Endothelial cell of umbilical vein (primary cell): ENCODE measurements around the gene CRK. TPM values are rescaled to one million over a fixed set of nuclear protein-coding genes. Genes with fewer than 3 reads are reported as not detected.

Experiments
- BruUV-seq: library from RNA; stranded (reverse); fragments of 400-500 nt; replicated peaks from 2 replicates; lab custom pipeline; 2021; lab: Mats Ljungman, UMichigan
- CTCF ChIA-PET: fragments of 300-600, 350-600 bp; sonication (Branson Sonifier 250); formaldehyde crosslinking; loops from one replicate; lab custom pipeline; 2021; ENCODE audit warnings: antibody characterized with exemption, inconsistent platforms; lab: Charles Lee
- POLR2A ChIA-PET: fragments of 300-600, 350-600 bp; sonication (Branson Sonifier 250); formaldehyde crosslinking; loops from one replicate; lab custom pipeline; 2021; ENCODE audit warnings: antibody characterized with exemption, inconsistent platforms; lab: Charles Lee
- DNase-seq: peaks from one replicate; pipeline ENCODE4 v3.0.0-alpha.2; 2011; ENCODE audit warnings: low read depth, low spot score
- FAIRE-seq: peaks from 2 replicates; lab custom pipeline; 2011; peaks lifted over from hg19 to GRCh38; lab: Jason Lieb, UNC
- H2AFZ ChIP-seq: 2 replicates; pipeline ENCODE4 v1.6.0; 2012; ENCODE audit warnings: low read depth, low read length, control low read depth, inconsistent platforms
- H3K27ac ChIP-seq: 2 replicates; pipeline ENCODE4 v1.5.1; 2011; ENCODE audit warnings: low read depth, mild to moderate bottlenecking, control low read depth, low read length, moderate library complexity; ENCODE audit not compliant: insufficient read depth
- H3K27me3 ChIP-seq, 2 experiments: 2 replicates each; pipeline versions ENCODE4 v1.6.0 to v1.6.1; 2011; ENCODE audit warnings: low read length in 2 of 2, mixed read lengths in 1 of 2; ENCODE audit not compliant: control insufficient read depth in 2 of 2, insufficient read depth in 2 of 2
- H3K36me3 ChIP-seq, 2 experiments: 2 replicates in 1 of 2; 3 replicates in 1 of 2; pipeline ENCODE4 v1.5.1; 2011; ENCODE audit warnings: low read length in 2 of 2, mild to moderate bottlenecking in 1 of 2, moderate library complexity in 1 of 2; ENCODE audit not compliant: control insufficient read depth in 2 of 2, insufficient read depth in 2 of 2; ENCODE audit errors: extremely low read depth in 1 of 2
- H3K4me1 ChIP-seq: 3 replicates; pipeline ENCODE4 v1.5.1; 2011; ENCODE audit warnings: mild to moderate bottlenecking, low read length; ENCODE audit not compliant: control insufficient read depth, insufficient read depth; ENCODE audit errors: extremely low read depth
- H3K4me2 ChIP-seq: 2 replicates; pipeline ENCODE4 v1.6.1; 2011; ENCODE audit warnings: low read length, control low read depth, mixed read lengths; ENCODE audit not compliant: insufficient read depth
- H3K4me3 ChIP-seq, 3 experiments: fragments of 200-600 bp in 1 of 3; sonication (generic), shearing (Covaris generic) in 1 of 3; replicated peaks in 1 of 3; 2 replicates each; pipeline ENCODE4 v1.5.1; 2011 to 2016; ENCODE audit warnings: control low read depth in 3 of 3, low read length in 3 of 3, mild to moderate bottlenecking in 2 of 3, inconsistent platforms in 1 of 3, low read depth in 1 of 3, moderate library complexity in 1 of 3; ENCODE audit not compliant: insufficient read depth in 1 of 3
- H3K79me2 ChIP-seq: 2 replicates; pipeline ENCODE4 v1.6.0; 2012; ENCODE audit warnings: low read length, inconsistent platforms; ENCODE audit not compliant: control insufficient read depth, insufficient read depth
- H3K9ac ChIP-seq: replicated peaks from 2 replicates; pipeline ENCODE3; 2011; ENCODE audit warnings: low read length, control low read depth; ENCODE audit not compliant: insufficient read depth; ENCODE audit errors: extremely low read depth
- H3K9me1 ChIP-seq: replicated peaks from 3 replicates; pipeline ENCODE4 v1.6.0; 2011; ENCODE audit warnings: mild to moderate bottlenecking, low read length; ENCODE audit not compliant: control insufficient read depth, insufficient read depth; ENCODE audit errors: extremely low read depth
- H3K9me3 ChIP-seq: replicated peaks from 2 replicates; pipeline ENCODE4 v1.5.1; 2012; ENCODE audit warnings: low read length, inconsistent platforms; ENCODE audit not compliant: control insufficient read depth, insufficient read depth
- H4K20me1 ChIP-seq: replicated peaks from 2 replicates; pipeline ENCODE3; 2011; ENCODE audit warnings: mild to moderate bottlenecking, low read length; ENCODE audit not compliant: control insufficient read depth, insufficient read depth; ENCODE audit errors: extremely low read depth
- CTCF ChIP-seq, 2 donors: IDR thresholded peaks; 1 replicate in 1 of 2; 2 replicates in 1 of 2; pipeline ENCODE4 v1.5.1; 2011; ENCODE audit warnings: low read length in 2 of 2, mild to moderate bottlenecking in 2 of 2, moderate library complexity in 2 of 2, control low read depth in 1 of 2, inconsistent platforms in 1 of 2, low read depth in 1 of 2; ENCODE audit not compliant: insufficient read depth in 1 of 2; ENCODE audit errors: extremely low read depth in 1 of 2
- EZH2 ChIP-seq: IDR thresholded peaks from 2 replicates; pipeline ENCODE4 v1.6.1; 2012; ENCODE audit warnings: borderline replicate concordance, low read depth, mild to moderate bottlenecking, moderate library complexity, low read length, inconsistent platforms; ENCODE audit not compliant: severe bottlenecking
- FOS ChIP-seq: IDR thresholded peaks from 2 replicates; pipeline ENCODE4 v1.6.1; 2011; ENCODE audit warnings: mild to moderate bottlenecking, low read length, moderate library complexity, borderline replicate concordance; ENCODE audit not compliant: insufficient read depth
- JUN ChIP-seq: IDR thresholded peaks from 2 replicates; pipeline ENCODE4 v1.6.1; 2011; ENCODE audit warnings: borderline replicate concordance, low read depth; ENCODE audit not compliant: insufficient read length, insufficient read depth
- MAX ChIP-seq: IDR thresholded peaks from 2 replicates; pipeline ENCODE4 v1.6.1; 2011; ENCODE audit not compliant: insufficient read depth, insufficient read length
- MYC ChIP-seq: IDR thresholded peaks from one replicate; pipeline ENCODE4 v1.6.1; 2011; ENCODE audit warnings: mild to moderate bottlenecking, low read depth, low read length
- POLR2A ChIP-seq: IDR thresholded peaks from 2 replicates; pipeline ENCODE4 v1.6.1; 2012; ENCODE audit warnings: low read depth, mild to moderate bottlenecking, control low read depth, low read length
- POLR2AphosphoS5 ChIP-seq: IDR thresholded peaks from 2 replicates; pipeline ENCODE4 v1.6.1; 2012; ENCODE audit warnings: low read depth, mild to moderate bottlenecking, control low read depth, low read length, moderate library complexity; ENCODE audit not compliant: insufficient read depth
- dilution Hi-C: fragments of 300-500 bp; cut with MboI; formaldehyde crosslinking; loops from one replicate; pipeline ENCODE4 v1.15.0; 2019; ENCODE audit warnings: low sequenced_read_pairs; ENCODE audit not compliant: extremely low pct_ligation_motif_present
- intact Hi-C: fragments of 100-400 bp; cut with micrococcal nuclease; formaldehyde crosslinking; loops from one replicate; pipeline ENCODE4 v1.10.0; 2022
- polyA plus RNA-seq, 4 experiments: library from polyadenylated mRNA; depleted of rRNA in 3 of 4; stranded (reverse) in 3 of 4; unstranded in 1 of 4; fragments of >200 nt; gene quantifications; 2 replicates each; pipeline versions ENCODE4 v1.2.1 to v1.2.3, GENCODE V29; 2011 to 2012; ENCODE audit warnings: missing spikeins in 1 of 4
- total RNA-seq: library from RNA; stranded (reverse); gene quantifications from 2 replicates; pipeline ENCODE4 v1.2.3, GENCODE V29; 2021

Gene CRK
- total and polyA plus RNA-seq, 2 donors (not counting 3 experiments of a cell fraction or from before 2014, with no cell fraction given) = 52.8 to 67.2 TPM

- Histone ChIP-seq H3K27me3 (no peaks in the 10 kb centered on the region), H3K4me3 (no peak overlapping the region), H2AFZ (no peak overlapping the region), H3K9me3 (no peaks in the 10 kb centered on the region), H3K4me1 (no peaks in the 10 kb centered on the region), H3K79me2 (no peaks in the 10 kb centered on the region), H3K4me2 (no peak overlapping the region), H3K36me3 (peaks cover 5 to 53% of the 10 kb centered on the region in 2 experiments), H4K20me1 (no peaks in the 10 kb centered on the region), H3K9ac (no peak overlapping the region), H3K27ac (no peak overlapping the region), H3K9me1 (no peaks in the 10 kb centered on the region)
- FAIRE-seq (no peak), DNase-seq (no peak)
- intact Hi-C loops = no loop called here
- no TSS peak for BruUV-seq
- TF ChIP-seq EZH2 = no peak
- no peak for TF ChIP-seq POLR2A
- no peak for TF ChIP-seq MAX
- no peak for TF ChIP-seq POLR2AphosphoS5
- TF ChIP-seq FOS = no peak
- no peak for TF ChIP-seq CTCF (IDR thresholded peaks at IDR 0.05; ENCODE audit: extremely low read depth in 1 of 2, insufficient read depth in 1 of 2, low read depth in 1 of 2, low read length in 2 of 2)
- no peak for TF ChIP-seq JUN
- TF ChIP-seq MYC = no peak
- dilution Hi-C loops = no loop called here
- ChIA-PET CTCF (no interaction called here), POLR2A (no interaction called here)
Observed at GRCh38 chr17:1469231-1469852, 13.3 kb upstream of the CRK start.
